Transverse colon (tissue), 4 donors: Measurements from ENCODE around the gene PACRG.

Experiments used
- POLR2AphosphoS5 ChIP-seq, 3 donors: sonication (generic); formaldehyde crosslinking; IDR thresholded peaks; one replicate each; pipeline ENCODE4 v1.6.1; 2016; ENCODE audit warnings: antibody characterized with exemption in 3 of 3
- TF ChIP-seq, protein P1 (sequence below), 5 experiments: fragments of 200-600 bp in 3 of 5; fragments of 450-650 bp in 2 of 5; sonication (generic) in 3 of 5; IDR thresholded peaks; 1 replicate in 2 of 5; 2 replicates in 3 of 5; pipeline ENCODE4 v1.5.1; 2016 to 2017; ENCODE audit warnings: antibody characterized with exemption in 5 of 5, inconsistent platforms in 3 of 5, mild to moderate bottlenecking in 2 of 5, moderate library complexity in 1 of 5

DNA sequence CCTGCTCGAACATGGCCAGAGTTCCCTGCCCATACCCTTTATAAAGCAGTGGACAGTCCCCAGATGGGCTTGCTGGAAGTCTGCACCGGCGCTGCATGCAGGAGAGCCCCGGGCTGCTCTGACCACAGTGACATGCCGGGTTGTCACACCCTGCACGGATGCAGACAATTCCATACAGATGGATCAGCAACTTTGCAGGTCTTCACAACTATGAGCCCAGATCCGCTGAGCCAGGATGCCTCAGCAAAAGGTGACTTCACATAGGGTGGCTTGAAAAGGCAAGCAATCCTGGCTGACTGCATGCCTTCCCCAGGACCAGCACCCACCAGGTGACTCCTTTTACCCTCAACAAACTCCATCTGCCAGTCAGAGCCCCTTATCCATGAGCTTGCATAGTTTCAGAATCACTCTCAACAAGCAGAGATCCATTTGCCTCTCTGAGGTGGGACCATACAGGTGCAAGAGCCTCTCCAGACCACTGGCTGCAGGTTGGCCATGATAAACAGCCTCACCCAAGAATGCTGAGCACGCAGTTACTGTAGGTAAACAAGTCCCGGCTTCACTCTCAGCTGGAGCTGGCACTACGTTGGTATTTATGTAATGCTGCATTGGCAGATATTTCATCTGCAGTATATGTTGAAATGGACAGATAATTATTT lies 503.7 kb downstream of the PACRG start:
- TF ChIP-seq, protein P1, sequence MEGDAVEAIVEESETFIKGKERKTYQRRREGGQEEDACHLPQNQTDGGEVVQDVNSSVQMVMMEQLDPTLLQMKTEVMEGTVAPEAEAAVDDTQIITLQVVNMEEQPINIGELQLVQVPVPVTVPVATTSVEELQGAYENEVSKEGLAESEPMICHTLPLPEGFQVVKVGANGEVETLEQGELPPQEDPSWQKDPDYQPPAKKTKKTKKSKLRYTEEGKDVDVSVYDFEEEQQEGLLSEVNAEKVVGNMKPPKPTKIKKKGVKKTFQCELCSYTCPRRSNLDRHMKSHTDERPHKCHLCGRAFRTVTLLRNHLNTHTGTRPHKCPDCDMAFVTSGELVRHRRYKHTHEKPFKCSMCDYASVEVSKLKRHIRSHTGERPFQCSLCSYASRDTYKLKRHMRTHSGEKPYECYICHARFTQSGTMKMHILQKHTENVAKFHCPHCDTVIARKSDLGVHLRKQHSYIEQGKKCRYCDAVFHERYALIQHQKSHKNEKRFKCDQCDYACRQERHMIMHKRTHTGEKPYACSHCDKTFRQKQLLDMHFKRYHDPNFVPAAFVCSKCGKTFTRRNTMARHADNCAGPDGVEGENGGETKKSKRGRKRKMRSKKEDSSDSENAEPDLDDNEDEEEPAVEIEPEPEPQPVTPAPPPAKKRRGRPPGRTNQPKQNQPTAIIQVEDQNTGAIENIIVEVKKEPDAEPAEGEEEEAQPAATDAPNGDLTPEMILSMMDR (IDR thresholded peaks at IDR 0.05) = no peak
- TF ChIP-seq POLR2AphosphoS5 (IDR thresholded peaks at IDR 0.05) = no peak
